Aorta (tissue), 5 donors: Measurements from ENCODE around the gene RANGAP1. TPM values are rescaled to one million over a fixed set of nuclear protein-coding genes. Genes with fewer than 3 reads are reported as not detected.
A peak's percentile ranks its signal among the peaks of the same experiment; 100 is the strongest.

Source experiments
- ATAC-seq: fragments of 200-7000 bp; cut with Tn5 transposase; one replicate; pipeline ENCODE4 v1.9.1; 2022; ENCODE audit warnings: moderate library complexity; ENCODE audit not compliant: low FRiP score
- DNase-seq, 2 donors: peaks; one replicate each; pipeline ENCODE4 v3.0.0-alpha.2; 2020
- H3K27ac ChIP-seq, 2 donors: one replicate each; pipeline ENCODE4 v1.5.1; 2013; ENCODE audit warnings: low read length in 2 of 2, mild to moderate bottlenecking in 2 of 2, moderate library complexity in 2 of 2, control low read depth in 1 of 2, inconsistent platforms in 1 of 2, low read depth in 1 of 2
- H3K27me3 ChIP-seq, 2 donors: one replicate each; pipeline ENCODE4 v1.6.1; 2013; ENCODE audit warnings: control low read depth in 1 of 2, low read length in 1 of 2, mild to moderate bottlenecking in 1 of 2, moderate library complexity in 1 of 2; ENCODE audit not compliant: insufficient read depth in 2 of 2, control insufficient read depth in 1 of 2
- H3K36me3 ChIP-seq, 2 donors: one replicate each; pipeline ENCODE4 v1.6.1; 2013; ENCODE audit warnings: control low read depth in 1 of 2, low read length in 1 of 2, mild to moderate bottlenecking in 1 of 2; ENCODE audit not compliant: insufficient read depth in 2 of 2, control insufficient read depth in 1 of 2
- H3K4me1 ChIP-seq, 2 donors: one replicate each; pipeline ENCODE4 v1.6.1; 2013; ENCODE audit warnings: low read length in 2 of 2, control low read depth in 1 of 2, mild to moderate bottlenecking in 1 of 2, moderate library complexity in 1 of 2; ENCODE audit not compliant: insufficient read depth in 2 of 2, control insufficient read depth in 1 of 2
- H3K4me3 ChIP-seq, 2 donors: one replicate each; pipeline ENCODE4 v1.5.1; 2013; ENCODE audit warnings: low read length in 2 of 2, control low read depth in 1 of 2, mild to moderate bottlenecking in 1 of 2
- H3K9me3 ChIP-seq: one replicate; pipeline ENCODE4 v1.6.1; 2013; ENCODE audit warnings: mild to moderate bottlenecking, low read length; ENCODE audit not compliant: control insufficient read depth
- WGBS, 2 donors: extraction: QIAGEN DNeasy Blood & Tissue Kit; methylation state at CpG; one replicate each; pipeline ENCODE4 v1.1.7; 2013; 5-methylcytosine and 5-hydroxymethylcytosine counted together
- intact Hi-C, 2 donors: fragments of 100-400 bp; cut with DNase I; formaldehyde crosslinking; loops; one replicate each; pipeline versions ENCODE4 v1.14.2 to v1.15.0; 2022
- polyA plus RNA-seq, 2 donors: library from polyadenylated mRNA; stranded (reverse); fragments of 200-250 nt; gene quantifications; one replicate each; pipeline ENCODE4 v1.2.3, GENCODE V29; 2013
- total RNA-seq, 2 donors: library from RNA; stranded (reverse); fragmentation: NEBNext Ultra II Directional; extraction: Animal tissue kit (Norgen Biotek cat#: 25700); gene quantifications; one replicate each; pipeline ENCODE4 v1.2.1, GENCODE V29; 2021
- donor health status: healthy with polysubstance abuse.
- donor health status: Bipolar disorder and iron deficiency.
- donor health status: DM: no; HTN: no; CAD: no.
- donor health status: DM: no; HTN: no; CAD: no.
- donor health status: DM: yes; HTN: yes; CAD: no.

RANGAP1 gene
- total and polyA plus RNA-seq, 4 donors: 14.8 to 34.6 (median 25.0) TPM

DNA sequence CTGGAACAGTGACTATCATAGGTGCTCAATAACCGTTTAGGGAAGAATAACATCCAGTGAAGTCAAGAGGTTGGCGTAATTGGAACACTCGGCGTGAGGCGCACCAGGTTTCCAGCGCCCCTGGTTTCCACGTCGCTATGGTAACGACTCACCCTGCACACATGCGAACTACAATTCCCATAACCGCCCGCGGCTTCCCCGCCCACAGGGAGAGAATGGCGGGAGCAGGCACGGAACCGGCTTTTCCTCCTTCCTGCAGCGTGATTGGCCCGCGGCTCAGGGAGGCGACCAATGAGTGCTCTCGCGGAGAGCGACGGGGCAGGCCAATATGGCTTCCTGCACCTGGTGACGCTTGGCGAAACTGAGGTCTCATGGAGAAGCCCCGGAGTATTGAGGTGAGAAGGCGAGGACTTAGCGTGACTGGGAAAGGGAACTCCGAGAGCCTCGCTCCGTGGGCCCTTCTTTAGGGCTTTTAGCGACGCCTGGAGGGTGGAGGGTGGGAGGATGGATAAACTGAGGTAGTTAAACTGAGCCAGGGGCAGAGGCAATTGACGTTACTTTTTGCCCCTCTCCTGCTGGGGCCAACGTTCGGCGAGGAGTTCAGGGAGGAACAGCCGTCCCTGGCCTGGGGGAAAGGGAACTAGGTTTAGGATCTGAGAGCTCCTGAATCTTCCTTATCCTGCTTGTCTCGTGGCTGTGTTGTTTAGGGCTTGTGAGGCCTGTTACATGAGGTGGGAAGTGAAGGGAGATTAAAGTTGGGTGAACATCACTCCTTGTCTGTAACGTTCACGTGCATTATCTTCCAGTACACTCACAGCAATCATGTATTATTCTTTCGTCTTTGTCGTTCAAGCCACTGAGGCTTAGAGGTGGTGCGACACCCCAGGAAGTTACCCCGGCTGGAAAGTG is 80.7 kb downstream of the RANGAP1 start, which contains the start of gene L3MBTL2:
Gene L3MBTL2 (plus strand): TSS at position 321 of the 909 bp plus-strand sequence. CDS start 51 bp downstream, at position 372.
- 2% methylated on average over 47 of the region's 47 CpGs for WGBS, 2 donors
- H3K27ac ChIP-seq: peak within 1 kb of the TSS in 1 of 2 donors; percentile 43
- no peaks in the 10 kb centered on the region for H3K9me3 ChIP-seq
- peaks cover 0 to 2% of the 10 kb centered on the region in 2 donors for H3K36me3 ChIP-seq
- intact Hi-C loops: loop anchor here in 1 of 2 donors (2.0 kb wide), 1 partner anchor 34 kb away; no protein-coding TSS in a partner anchor
- H3K27me3 ChIP-seq: no peaks in the 10 kb centered on the region
- DNase-seq (peak; percentile 98 to 100), ATAC-seq (peak; percentile 99)
- H3K4me3 ChIP-seq: peak within 1 kb of the TSS; percentile 38 to 48
- no peaks in the 10 kb centered on the region for H3K4me1 ChIP-seq

DNA sequence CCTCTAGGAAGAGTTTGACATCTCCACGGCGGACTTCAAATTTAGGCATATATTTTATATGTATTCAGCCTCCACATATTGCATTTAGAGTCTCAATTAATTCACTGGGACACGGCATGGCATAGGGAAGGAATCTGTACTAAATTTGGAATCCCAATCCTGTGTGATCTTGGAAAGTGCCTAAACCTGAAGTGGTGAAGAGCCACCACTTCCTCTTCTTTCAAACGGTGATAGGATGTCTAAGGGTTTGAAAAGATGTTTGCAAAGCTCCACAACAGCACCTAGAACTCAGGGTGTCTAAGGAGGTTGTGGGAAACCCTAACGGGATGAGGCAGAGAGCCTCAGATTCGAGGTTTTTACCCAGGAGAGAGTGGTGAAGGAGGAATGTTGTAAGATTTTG is 81.9 kb downstream of the RANGAP1 start:
- no peak overlapping the region for H3K4me3 ChIP-seq
- H3K4me1 ChIP-seq: no peaks in the 10 kb centered on the region
- no peaks in the 10 kb centered on the region for H3K36me3 ChIP-seq
- H3K9me3 ChIP-seq: no peaks in the 10 kb centered on the region
- no peak overlapping the region for H3K27ac ChIP-seq
- no peak for DNase-seq
- WGBS, 2 donors: 56 to 63% methylated on average over 6 of the region's 6 CpGs
- no peaks in the 10 kb centered on the region for H3K27me3 ChIP-seq
- intact Hi-C loops: loop anchor here in 1 of 2 donors (2.0 kb wide), 1 partner anchor 33 kb away; no protein-coding TSS in a partner anchor
- no peak for ATAC-seq

GRCh38 chr22:41203118-41203517 is 82.9 kb downstream of the RANGAP1 start:
- Histone ChIP-seq H3K27me3 (no peaks in the 10 kb centered on the region), H3K27ac (no peak overlapping the region), H3K4me1 (no peaks in the 10 kb centered on the region), H3K4me3 (no peak overlapping the region), H3K9me3 (no peaks in the 10 kb centered on the region), H3K36me3 (no peaks in the 10 kb centered on the region)
- ATAC-seq (no peak), DNase-seq (no peak)
- intact Hi-C loops: no loop called here
- WGBS, 2 donors: 87 to 88% methylated on average over 2 of the region's 2 CpGs

DNA sequence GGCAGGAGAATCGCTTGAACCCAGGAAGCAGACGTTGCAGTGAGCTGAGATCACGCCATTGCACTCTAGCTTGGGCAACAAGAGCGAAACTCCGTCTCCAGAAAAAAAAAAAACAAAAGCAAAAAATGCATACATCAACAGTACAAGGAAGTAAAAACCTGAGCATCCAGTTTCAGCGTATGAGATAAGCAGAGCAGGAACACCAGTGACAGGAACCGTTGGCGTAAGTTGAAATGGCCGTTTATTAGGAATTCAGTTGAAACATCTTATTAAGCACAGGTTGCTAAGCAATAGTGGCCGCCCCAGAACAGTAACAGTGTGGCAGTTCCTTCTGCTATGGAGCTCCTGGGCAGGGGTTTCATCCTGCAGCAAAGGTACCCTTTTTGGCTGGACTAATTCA is 84.8 kb downstream of the RANGAP1 start:
- H3K27me3 ChIP-seq: no peaks in the 10 kb centered on the region
- no peak overlapping the region for H3K27ac ChIP-seq
- intact Hi-C loops: no loop called here
- no peaks in the 10 kb centered on the region for H3K4me1 ChIP-seq
- DNase-seq (no peak), ATAC-seq (no peak)
- no peak overlapping the region for H3K4me3 ChIP-seq
- no peaks in the 10 kb centered on the region for H3K36me3 ChIP-seq
- 70 to 71% methylated on average over 10 of the region's 10 CpGs for WGBS, 2 donors
- no peaks in the 10 kb centered on the region for H3K9me3 ChIP-seq

DNA sequence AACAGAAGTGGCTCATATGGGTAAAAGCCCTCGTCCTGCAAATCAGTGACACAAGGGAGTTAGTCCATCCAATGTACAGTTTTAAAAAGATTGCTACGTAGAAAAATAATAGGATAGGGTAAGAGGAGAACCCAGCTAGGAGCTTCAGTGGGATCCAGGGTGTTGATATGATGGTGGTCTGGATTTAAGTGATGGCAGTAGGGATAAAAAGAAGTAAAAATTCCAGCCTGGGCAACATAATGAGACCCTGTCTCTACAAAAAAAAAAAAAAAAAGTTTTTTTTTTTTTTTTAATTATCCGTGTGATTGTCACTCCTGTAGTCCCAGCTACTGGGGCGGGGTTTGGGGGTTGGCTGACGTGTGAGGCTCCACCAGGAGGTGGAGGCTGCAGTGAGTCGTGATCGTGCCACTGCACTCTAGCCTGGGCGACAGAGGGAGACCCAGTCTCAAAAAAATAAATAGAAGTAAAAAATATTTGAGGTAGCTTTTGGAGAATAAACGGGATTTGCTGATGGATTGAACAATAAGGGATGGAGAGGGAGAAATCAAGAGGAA is 87.9 kb downstream of the RANGAP1 start:
- no peaks in the 10 kb centered on the region for H3K27me3 ChIP-seq
- H3K4me3 ChIP-seq: peak overlapping the region; percentile 29 to 58
- DNase-seq: peak; percentile 62 to 79
- ATAC-seq: no peak
- WGBS, 2 donors: 2 to 3% methylated on average over 9 of the region's 9 CpGs
- H3K9me3 ChIP-seq: no peaks in the 10 kb centered on the region
- no peaks in the 10 kb centered on the region for H3K4me1 ChIP-seq
- H3K36me3 ChIP-seq: no peaks in the 10 kb centered on the region
- intact Hi-C loops: loop anchor here in 1 of 2 donors (10.0 kb wide), 1 partner anchor 103 kb away; the partner anchor contains the start of gene EP300
- H3K27ac ChIP-seq: no peak overlapping the region

DNA sequence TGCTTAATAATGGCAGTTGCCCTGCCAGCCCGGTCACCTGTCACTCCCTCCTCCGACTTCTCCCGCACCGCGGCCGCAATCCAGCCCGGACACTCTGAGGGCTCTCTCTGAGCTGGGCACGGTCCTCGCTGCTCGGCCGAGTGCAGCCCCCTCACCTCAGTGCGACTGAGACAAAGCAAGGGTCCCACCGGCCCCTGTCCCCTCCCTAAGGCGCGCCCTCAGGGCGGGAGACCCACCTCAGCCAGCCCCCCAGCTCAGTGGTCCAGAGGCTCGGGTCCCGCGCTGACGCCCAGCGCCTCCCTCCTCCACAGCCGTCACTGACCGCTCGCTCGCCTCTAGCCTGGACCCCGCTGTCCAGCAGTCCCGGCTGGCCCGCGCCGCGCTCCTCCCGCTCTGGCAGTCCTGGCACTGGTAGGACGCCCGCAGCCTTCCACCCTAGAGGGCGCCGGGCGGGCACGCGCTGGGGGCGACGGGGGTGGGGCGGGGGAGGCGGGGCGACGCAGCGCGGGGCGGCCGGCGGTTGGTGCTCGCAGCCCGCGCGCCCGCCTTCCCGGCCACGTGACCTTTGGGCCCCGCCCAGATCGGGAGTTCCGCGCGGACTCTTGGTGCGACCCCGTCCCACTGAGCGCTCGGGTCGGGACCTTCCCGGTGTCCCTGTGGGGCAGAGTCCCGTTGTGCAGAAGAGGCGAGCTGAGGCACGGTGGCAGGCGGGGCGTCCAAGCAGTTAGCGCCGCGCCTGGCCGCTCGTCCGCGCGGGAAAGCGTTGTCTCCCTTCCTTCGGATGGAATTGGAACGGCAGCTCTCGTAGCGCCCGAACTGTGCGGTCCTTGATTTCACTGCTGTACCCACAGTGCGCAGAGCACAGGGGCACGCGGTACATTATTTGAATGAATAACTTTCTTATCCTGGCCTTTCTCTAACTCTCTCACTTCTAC is 88.7 kb downstream of the RANGAP1 start:
- H3K27ac ChIP-seq: no peak overlapping the region
- peak; percentile 89 to 95 for DNase-seq
- no peaks in the 10 kb centered on the region for H3K4me1 ChIP-seq
- intact Hi-C loops: loop anchor here in 1 of 2 donors (10.0 kb wide), 1 partner anchor 103 kb away; the partner anchor contains the start of gene EP300
- WGBS, 2 donors: 1% methylated on average over 49 to 91 of the region's 91 CpGs
- no peaks in the 10 kb centered on the region for H3K9me3 ChIP-seq
- H3K27me3 ChIP-seq: no peaks in the 10 kb centered on the region
- no peaks in the 10 kb centered on the region for H3K36me3 ChIP-seq
- peak; percentile 92 for ATAC-seq
- peak overlapping the region; percentile 29 to 58 for H3K4me3 ChIP-seq
